Measurements from ENCODE around the gene ZFP92. TPM values are rescaled to one million over a fixed set of nuclear protein-coding genes. Genes with fewer than 3 reads are reported as not detected.

Gene ZFP92
- polyA plus RNA-seq, 3 donors from 2014 or later, result 0.19 to 0.45 TPM; not detected in 1

GRCh38 chrX:153454901-153455550, 43.8 kb downstream of the ZFP92 start:
- H3K4me1 Mint-ChIP-seq, result no peaks in the 10 kb centered on the region
- no peak overlapping the region for H3K4me3 Mint-ChIP-seq
- H3K27me3 Mint-ChIP-seq (ENCODE audit: low read depth in 3 of 3), result peaks cover 0 to 6% (median 0%) of the 10 kb centered on the region in 3 donors
- peaks cover 0 to 6% (median 5%) of the 10 kb centered on the region in 3 donors for H3K36me3 Mint-ChIP-seq
- no peaks in the 10 kb centered on the region for H3K9me3 Mint-ChIP-seq
- DNase-seq, result no peak
- no peak overlapping the region for H3K27ac Mint-ChIP-seq

- H3K27me3 Mint-ChIP-seq (ENCODE audit: low read depth in 3 of 3), result peaks cover 0 to 4% (median 0%) of the 10 kb centered on the region in 3 donors
- no peaks in the 10 kb centered on the region for H3K9me3 Mint-ChIP-seq
- DNase-seq, result no peak
- H3K36me3 Mint-ChIP-seq, result peaks cover 0 to 6% (median 5%) of the 10 kb centered on the region in 3 donors
- no peak overlapping the region for H3K27ac Mint-ChIP-seq
- no peak overlapping the region for H3K4me3 Mint-ChIP-seq
- no peaks in the 10 kb centered on the region for H3K4me1 Mint-ChIP-seq
Observed at GRCh38 chrX:153455571-153455970, 44.3 kb downstream of the ZFP92 start.

GRCh38 chrX:153456161-153456560, 44.9 kb downstream of the ZFP92 start:
- no peak for DNase-seq
- no peak overlapping the region for H3K4me3 Mint-ChIP-seq
- H3K27me3 Mint-ChIP-seq (ENCODE audit: low read depth in 3 of 3), result peaks cover 0 to 4% (median 0%) of the 10 kb centered on the region in 3 donors
- H3K4me1 Mint-ChIP-seq, result no peaks in the 10 kb centered on the region
- H3K36me3 Mint-ChIP-seq, result peaks cover 0 to 6% (median 5%) of the 10 kb centered on the region in 3 donors
- no peak overlapping the region for H3K27ac Mint-ChIP-seq
- H3K9me3 Mint-ChIP-seq, result no peaks in the 10 kb centered on the region

GRCh38 chrX:153456704-153457103, 45.4 kb downstream of the ZFP92 start:
- Mint-ChIP-seq H3K27ac (no peak overlapping the region), H3K4me3 (no peak overlapping the region), H3K9me3 (no peaks in the 10 kb centered on the region), H3K27me3 (ENCODE audit: low read depth in 3 of 3) (peaks cover 0 to 4% (median 0%) of the 10 kb centered on the region in 3 donors), H3K36me3 (peaks cover 0 to 6% (median 5%) of the 10 kb centered on the region in 3 donors), H3K4me1 (no peaks in the 10 kb centered on the region)
- DNase-seq, result no peak

- DNase-seq, result no peak
Observed at GRCh38 chrX:153457136-153457825, 46.0 kb downstream of the ZFP92 start.

GRCh38 chrX:153457827-153458466, 46.7 kb downstream of the ZFP92 start:
- H3K4me3 Mint-ChIP-seq, result no peak overlapping the region
- no peak overlapping the region for H3K27ac Mint-ChIP-seq
- peaks cover 0 to 6% (median 5%) of the 10 kb centered on the region in 3 donors for H3K36me3 Mint-ChIP-seq

More at GRCh38 chrX:153457136-153457825, 46.0 kb downstream of the ZFP92 start:
- Mint-ChIP-seq H3K4me3 (no peak overlapping the region), H3K4me1 (no peaks in the 10 kb centered on the region), H3K27ac (no peak overlapping the region), H3K36me3 (peaks cover 0 to 6% (median 5%) of the 10 kb centered on the region in 3 donors), H3K9me3 (no peaks in the 10 kb centered on the region), H3K27me3 (ENCODE audit: low read depth in 3 of 3) (peaks cover 0 to 4% (median 0%) of the 10 kb centered on the region in 3 donors)

GRCh38 chrX:153458476-153458875, 47.2 kb downstream of the ZFP92 start:
- H3K4me1 Mint-ChIP-seq, result no peaks in the 10 kb centered on the region
- H3K27ac Mint-ChIP-seq, result no peak overlapping the region
- DNase-seq, result no peak
- no peak overlapping the region for H3K4me3 Mint-ChIP-seq
- peaks cover 0 to 6% (median 5%) of the 10 kb centered on the region in 3 donors for H3K36me3 Mint-ChIP-seq
- H3K9me3 Mint-ChIP-seq, result no peaks in the 10 kb centered on the region
- peaks cover 0 to 3% (median 0%) of the 10 kb centered on the region in 3 donors for H3K27me3 Mint-ChIP-seq (ENCODE audit: low read depth in 3 of 3)

More at GRCh38 chrX:153457827-153458466, 46.7 kb downstream of the ZFP92 start:
- no peak for DNase-seq
- H3K4me1 Mint-ChIP-seq, result no peaks in the 10 kb centered on the region
- no peaks in the 10 kb centered on the region for H3K9me3 Mint-ChIP-seq
- H3K27me3 Mint-ChIP-seq (ENCODE audit: low read depth in 3 of 3), result peaks cover 0 to 3% (median 0%) of the 10 kb centered on the region in 3 donors

- H3K4me3 Mint-ChIP-seq, result no peak overlapping the region
- DNase-seq, result no peak
- peaks cover 0 to 3% (median 0%) of the 10 kb centered on the region in 3 donors for H3K27me3 Mint-ChIP-seq (ENCODE audit: low read depth in 3 of 3)
- peaks cover 0 to 6% (median 5%) of the 10 kb centered on the region in 3 donors for H3K36me3 Mint-ChIP-seq
- H3K27ac Mint-ChIP-seq, result no peak overlapping the region
- no peaks in the 10 kb centered on the region for H3K4me1 Mint-ChIP-seq
- H3K9me3 Mint-ChIP-seq, result no peaks in the 10 kb centered on the region
Observed at GRCh38 chrX:153459986-153460385, 48.7 kb downstream of the ZFP92 start.

GRCh38 chrX:153460826-153461225, 49.6 kb downstream of the ZFP92 start:
- Mint-ChIP-seq H3K27me3 (ENCODE audit: low read depth in 3 of 3) (peaks cover 0 to 3% (median 0%) of the 10 kb centered on the region in 3 donors), H3K36me3 (peaks cover 0 to 6% (median 5%) of the 10 kb centered on the region in 3 donors), H3K9me3 (no peaks in the 10 kb centered on the region), H3K27ac (no peak overlapping the region), H3K4me3 (no peak overlapping the region), H3K4me1 (no peaks in the 10 kb centered on the region)
- peak in 2 of 3 donors; percentile 29 to 38 for DNase-seq

Other genes starting within 250 kb of the ZFP92 start
- gene MAGEA1, start 232.2 kb upstream of the ZFP92 start, polyA plus RNA-seq, result not detected
- gene PNMA6F, start 89.7 kb upstream of the ZFP92 start, polyA plus RNA-seq, result not detected
- 1 to 10 TPM; 3.1 to 5.2 (median 3.2) TPM for gene ZNF275, start 77.3 kb upstream of the ZFP92 start, polyA plus RNA-seq
- gene PNMA6E, start 10.1 kb upstream of the ZFP92 start, polyA plus RNA-seq, result not detected
- under 1 TPM in 2 of 3 donors, not detected in 1; 0.64 to 0.67 TPM for gene TREX2, start 34.6 kb downstream of the ZFP92 start, polyA plus RNA-seq
- gene HAUS7, start 59.1 kb downstream of the ZFP92 start, polyA plus RNA-seq, result 10 to 100 TPM; 36.3 to 49.5 (median 43.2) TPM
- gene BGN, start 83.5 kb downstream of the ZFP92 start, polyA plus RNA-seq, result not detected
- not detected for gene ATP2B3, start 106.2 kb downstream of the ZFP92 start, polyA plus RNA-seq
- gene CCNQ, start 187.7 kb downstream of the ZFP92 start, polyA plus RNA-seq, result 10 to 100 TPM; 36.7 to 42.8 (median 38.4) TPM
- gene DUSP9, start 235.7 kb downstream of the ZFP92 start, polyA plus RNA-seq, result not detected

Measured in immature natural killer cell (primary cell).